ENCODE results near the gene PGLYRP3.
"Not testable (repeated sequence)": the region's sequence is repeated elsewhere in the genome, so short reads cannot be mapped to it uniquely, and the experiment has no call there.

DNA sequence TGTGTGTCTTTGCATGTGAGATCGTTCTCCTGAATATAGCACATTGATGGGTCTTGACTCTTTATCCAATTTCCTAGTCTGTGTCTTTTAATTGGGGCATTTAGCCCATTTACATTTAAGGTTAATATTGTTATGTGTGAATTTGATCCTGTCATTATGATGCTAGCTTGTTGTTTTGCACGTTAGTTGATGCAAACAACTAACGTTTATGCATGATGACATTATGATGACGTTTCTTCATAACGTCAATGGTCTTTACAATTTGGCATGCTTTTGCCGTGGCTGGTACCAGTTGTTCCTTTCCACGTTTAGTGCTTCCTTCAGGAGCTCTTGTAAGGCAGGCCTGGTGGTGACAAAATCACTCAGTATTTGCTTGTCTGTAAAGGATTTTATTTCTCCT is 5.4 kb upstream of the PGLYRP3 start:
- TF ChIP-seq, protein P1, sequence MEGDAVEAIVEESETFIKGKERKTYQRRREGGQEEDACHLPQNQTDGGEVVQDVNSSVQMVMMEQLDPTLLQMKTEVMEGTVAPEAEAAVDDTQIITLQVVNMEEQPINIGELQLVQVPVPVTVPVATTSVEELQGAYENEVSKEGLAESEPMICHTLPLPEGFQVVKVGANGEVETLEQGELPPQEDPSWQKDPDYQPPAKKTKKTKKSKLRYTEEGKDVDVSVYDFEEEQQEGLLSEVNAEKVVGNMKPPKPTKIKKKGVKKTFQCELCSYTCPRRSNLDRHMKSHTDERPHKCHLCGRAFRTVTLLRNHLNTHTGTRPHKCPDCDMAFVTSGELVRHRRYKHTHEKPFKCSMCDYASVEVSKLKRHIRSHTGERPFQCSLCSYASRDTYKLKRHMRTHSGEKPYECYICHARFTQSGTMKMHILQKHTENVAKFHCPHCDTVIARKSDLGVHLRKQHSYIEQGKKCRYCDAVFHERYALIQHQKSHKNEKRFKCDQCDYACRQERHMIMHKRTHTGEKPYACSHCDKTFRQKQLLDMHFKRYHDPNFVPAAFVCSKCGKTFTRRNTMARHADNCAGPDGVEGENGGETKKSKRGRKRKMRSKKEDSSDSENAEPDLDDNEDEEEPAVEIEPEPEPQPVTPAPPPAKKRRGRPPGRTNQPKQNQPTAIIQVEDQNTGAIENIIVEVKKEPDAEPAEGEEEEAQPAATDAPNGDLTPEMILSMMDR (IDR thresholded peaks at IDR 0.05), result not testable (repeated sequence)
- TF ChIP-seq POLR2A (IDR thresholded peaks at IDR 0.05), result not testable (repeated sequence)
